GM23338 (cell line): Measurements from ENCODE around the gene GALM. TPM values are rescaled to one million over a fixed set of nuclear protein-coding genes. Genes with fewer than 3 reads are reported as not detected.

Experiments
- ATAC-seq: fragments of 200-7000 bp; cut with Tn5 transposase; 3 replicates; pipeline ENCODE4 v1.9.1; 2020
- DNase-seq: peaks from one replicate; pipeline ENCODE4 v3.0.0-alpha.2; 2015; ENCODE audit warnings: low spot score
- H2AFZ ChIP-seq: fragments of 200-600 bp; sonication (generic); 2 replicates; pipeline ENCODE4 v1.8.0; 2016; ENCODE audit warnings: antibody characterized with exemption, mild to moderate bottlenecking, moderate library complexity
- H3F3A ChIP-seq: fragments of 200-600 bp; sonication (generic); replicated peaks from 2 replicates; pipeline ENCODE4 v1.8.0; 2017; ENCODE audit warnings: antibody characterized with exemption, mixed run types, low read depth
- H3K27ac ChIP-seq: fragments of 200-600 bp; sonication (generic); 2 replicates; pipeline ENCODE4 v1.6.1; 2016; ENCODE audit warnings: low read depth
- H3K27me3 ChIP-seq: fragments of 200-600 bp; sonication (generic); 2 replicates; pipeline ENCODE4 v1.8.0; 2016; ENCODE audit warnings: mild to moderate bottlenecking, mixed run types, moderate library complexity; ENCODE audit not compliant: insufficient read depth
- H3K36me3 ChIP-seq: fragments of 200-600 bp; sonication (generic); 2 replicates; pipeline ENCODE4 v1.8.0; 2016; ENCODE audit warnings: mild to moderate bottlenecking; ENCODE audit not compliant: insufficient read depth
- H3K4me1 ChIP-seq: fragments of 200-600 bp; sonication (generic); 2 replicates; pipeline ENCODE4 v1.8.0; 2016; ENCODE audit warnings: mild to moderate bottlenecking, moderate library complexity; ENCODE audit not compliant: insufficient read depth
- H3K4me2 ChIP-seq: fragments of 200-600 bp; sonication (generic); 2 replicates; pipeline ENCODE4 v1.7.1; 2017; ENCODE audit warnings: mixed run types
- H3K4me3 ChIP-seq: fragments of 200-600 bp; sonication (generic); 2 replicates; pipeline ENCODE4 v1.6.1; 2016; ENCODE audit warnings: mixed run types
- H3K79me2 ChIP-seq: fragments of 200-600 bp; sonication (generic); replicated peaks from 2 replicates; pipeline ENCODE4 v1.8.0; 2017; ENCODE audit warnings: mild to moderate bottlenecking; ENCODE audit not compliant: insufficient read depth
- H3K9me2 ChIP-seq: fragments of 200-600 bp; sonication (generic); 2 replicates; pipeline ENCODE4 v1.8.0; 2017; ENCODE audit not compliant: insufficient read depth
- H4K20me1 ChIP-seq: fragments of 200-600 bp; sonication (generic); replicated peaks from 2 replicates; pipeline ENCODE4 v1.8.0; 2017; ENCODE audit warnings: mild to moderate bottlenecking; ENCODE audit not compliant: insufficient read depth
- H3K27ac Mint-ChIP-seq: 2 replicates; pipeline ENCODE4 v1.8.0; 2020; ENCODE audit warnings: inconsistent platforms, mild to moderate bottlenecking, moderate library complexity, mixed read lengths
- H3K27me3 Mint-ChIP-seq: 3 replicates; pipeline ENCODE4 v1.8.0; 2022; ENCODE audit warnings: low read depth, mild to moderate bottlenecking, moderate library complexity, mixed read lengths, inconsistent platforms; ENCODE audit not compliant: insufficient read depth, poor library complexity
- H3K36me3 Mint-ChIP-seq: 3 replicates; pipeline ENCODE4 v1.8.0; 2021; ENCODE audit warnings: low read depth, mild to moderate bottlenecking, inconsistent platforms, moderate library complexity, mixed read lengths
- H3K4me1 Mint-ChIP-seq: 3 replicates; pipeline ENCODE4 v1.8.0; 2020; ENCODE audit warnings: mild to moderate bottlenecking, inconsistent platforms, mixed read lengths
- H3K4me3 Mint-ChIP-seq: 3 replicates; pipeline ENCODE4 v1.8.0; 2021; ENCODE audit warnings: moderate library complexity, mild to moderate bottlenecking, inconsistent platforms, mixed read lengths
- H3K9me3 Mint-ChIP-seq: 3 replicates; pipeline ENCODE4 v1.8.0; 2020; ENCODE audit warnings: moderate library complexity, mild to moderate bottlenecking, inconsistent platforms, mixed read lengths
- CREB1 ChIP-seq: fragments of 250-450 bp; sonication (Bioruptor Pico); IDR thresholded peaks from 2 replicates; pipeline ENCODE4 v1.5.0; 2020; ENCODE audit warnings: low read depth, mild to moderate bottlenecking, moderate library complexity
- CTCF ChIP-seq, 2 experiments: fragments of 200-600 bp in 1 of 2; sonication (generic) in 1 of 2; conservative IDR thresholded peaks; 2 replicates each; pipeline versions ENCODE4 v1.5.1 to v1.6.1; 2016 to 2017; ENCODE audit warnings: antibody characterized with exemption in 2 of 2, low read depth in 2 of 2, mild to moderate bottlenecking in 2 of 2, moderate library complexity in 1 of 2
- EZH2phosphoT487 ChIP-seq: fragments of 200-600 bp; sonication (generic); IDR thresholded peaks from one replicate; pipeline ENCODE4 v1.8.1; 2018; ENCODE audit warnings: antibody characterized with exemption; ENCODE audit not compliant: unreplicated experiment
- NANOG ChIP-seq: IDR thresholded peaks from 2 replicates; pipeline ENCODE4 v1.6.1; 2016; ENCODE audit warnings: antibody characterized with exemption, borderline replicate concordance
- POLR2AphosphoS5 ChIP-seq: IDR thresholded peaks from 2 replicates; pipeline ENCODE4 v1.6.1; 2016; ENCODE audit warnings: antibody characterized with exemption, low read depth
- REST ChIP-seq: IDR thresholded peaks from one replicate; pipeline ENCODE4 v1.6.1; 2018; ENCODE audit warnings: antibody characterized with exemption; ENCODE audit not compliant: unreplicated experiment
- STAT1 ChIP-seq: IDR thresholded peaks from one replicate; pipeline ENCODE4 v1.6.1; 2016; ENCODE audit warnings: antibody characterized with exemption; ENCODE audit not compliant: unreplicated experiment
- ZNF462 ChIP-seq: fragments of 250-450 bp; sonication (Bioruptor Pico); IDR thresholded peaks from 2 replicates; pipeline ENCODE4 v1.5.0; 2020; ENCODE audit warnings: mild to moderate bottlenecking, moderate library complexity
- polyA plus RNA-seq: library from polyadenylated mRNA; unstranded; fragments of >200 nt; fragmentation: Nextera tagmentation; extraction: Ambion mirVana; gene quantifications from 2 replicates; pipeline ENCODE4 v1.2.1, GENCODE V29; 2016
- total RNA-seq: library from RNA; depleted of rRNA; stranded (reverse); fragments of >200 nt; shearing (Covaris generic); gene quantifications from 2 replicates; pipeline ENCODE4 v1.2.3, GENCODE V29; 2014

GALM gene
- total and polyA plus RNA-seq, 2 experiments from 2014 or later = 9.3 to 21.6 TPM

- no peaks in the 10 kb centered on the region for H3K36me3 Mint-ChIP-seq
- Histone ChIP-seq H3F3A (no peaks in the 10 kb centered on the region), H3K4me2 (no peak overlapping the region), H3K27me3 (no peaks in the 10 kb centered on the region), H2AFZ (no peak overlapping the region), H3K4me1 (no peaks in the 10 kb centered on the region; the same call in 1 of the 2 replicates), H4K20me1 (no peaks in the 10 kb centered on the region), H3K79me2 (no peaks in the 10 kb centered on the region), H3K36me3 (no peaks in the 10 kb centered on the region), H3K4me3 (no peak overlapping the region), H3K27ac (no peak overlapping the region), H3K9me2 (no peaks in the 10 kb centered on the region)
- H3K4me3 Mint-ChIP-seq = no peak overlapping the region
- ATAC-seq (no peak), DNase-seq (no peak)
- H3K27ac Mint-ChIP-seq = no peak overlapping the region
- H3K4me1 Mint-ChIP-seq = no peaks in the 10 kb centered on the region
- peaks cover 4% of the 10 kb centered on the region; the same call in 2 of the 3 replicates for H3K9me3 Mint-ChIP-seq
- peaks cover 1% of the 10 kb centered on the region for H3K27me3 Mint-ChIP-seq
- no peak for TF ChIP-seq NANOG
- no peak for TF ChIP-seq REST
- no peak for TF ChIP-seq CTCF (conservative IDR thresholded peaks at IDR 0.05; ENCODE audit: low read depth in 2 of 2)
- no peak for TF ChIP-seq EZH2phosphoT487
- TF ChIP-seq POLR2AphosphoS5 = no peak
- no peak for TF ChIP-seq STAT1
- no peak for TF ChIP-seq ZNF462
- TF ChIP-seq CREB1 = no peak
Measured at GRCh38 chr2:38634684-38635083, 31.2 kb upstream of the GALM start.
